Esophagus muscularis mucosa (tissue), 4 donors: Measurements from ENCODE around the gene COG4.

Experiments used
- EP300 ChIP-seq: sonication (generic); formaldehyde crosslinking; IDR thresholded peaks from one replicate; pipeline ENCODE4 v1.6.1; 2017; ENCODE audit warnings: antibody characterized with exemption
- POLR2A ChIP-seq: fragments of 450-650 bp; IDR thresholded peaks from one replicate; pipeline ENCODE4 v1.6.1; 2017; ENCODE audit warnings: antibody characterized with exemption, moderate library complexity, mild to moderate bottlenecking, low read depth
- POLR2AphosphoS5 ChIP-seq, 2 donors: sonication (generic); formaldehyde crosslinking; IDR thresholded peaks; one replicate each; pipeline ENCODE4 v1.6.1; 2017; ENCODE audit warnings: antibody characterized with exemption in 2 of 2
- TF ChIP-seq, protein P1 (sequence below), 3 experiments: fragments of 200-600 bp in 2 of 3; fragments of 450-650 bp in 1 of 3; sonication (generic) in 2 of 3; IDR thresholded peaks; one replicate each; pipeline ENCODE4 v1.5.1; 2017 to 2019; ENCODE audit warnings: antibody characterized with exemption in 3 of 3, mild to moderate bottlenecking in 2 of 3, moderate library complexity in 1 of 3

GRCh38 chr16:70540994-70541393, 17.6 kb upstream of the COG4 start:
- TF ChIP-seq, protein P1, sequence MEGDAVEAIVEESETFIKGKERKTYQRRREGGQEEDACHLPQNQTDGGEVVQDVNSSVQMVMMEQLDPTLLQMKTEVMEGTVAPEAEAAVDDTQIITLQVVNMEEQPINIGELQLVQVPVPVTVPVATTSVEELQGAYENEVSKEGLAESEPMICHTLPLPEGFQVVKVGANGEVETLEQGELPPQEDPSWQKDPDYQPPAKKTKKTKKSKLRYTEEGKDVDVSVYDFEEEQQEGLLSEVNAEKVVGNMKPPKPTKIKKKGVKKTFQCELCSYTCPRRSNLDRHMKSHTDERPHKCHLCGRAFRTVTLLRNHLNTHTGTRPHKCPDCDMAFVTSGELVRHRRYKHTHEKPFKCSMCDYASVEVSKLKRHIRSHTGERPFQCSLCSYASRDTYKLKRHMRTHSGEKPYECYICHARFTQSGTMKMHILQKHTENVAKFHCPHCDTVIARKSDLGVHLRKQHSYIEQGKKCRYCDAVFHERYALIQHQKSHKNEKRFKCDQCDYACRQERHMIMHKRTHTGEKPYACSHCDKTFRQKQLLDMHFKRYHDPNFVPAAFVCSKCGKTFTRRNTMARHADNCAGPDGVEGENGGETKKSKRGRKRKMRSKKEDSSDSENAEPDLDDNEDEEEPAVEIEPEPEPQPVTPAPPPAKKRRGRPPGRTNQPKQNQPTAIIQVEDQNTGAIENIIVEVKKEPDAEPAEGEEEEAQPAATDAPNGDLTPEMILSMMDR (IDR thresholded peaks at IDR 0.05), result no peak
- TF ChIP-seq EP300, result no peak
- TF ChIP-seq POLR2A, result no peak
- no peak for TF ChIP-seq POLR2AphosphoS5 (IDR thresholded peaks at IDR 0.05)
